K562 (cell line): ENCODE measurements around the gene AASDH. TPM values are rescaled to one million over a fixed set of nuclear protein-coding genes. Genes with fewer than 3 reads are reported as not detected.

Experiments
- CBX3 ChIP-seq, 2 experiments: IDR thresholded peaks; 1 replicate in 1 of 2; 2 replicates in 1 of 2; pipeline ENCODE4 v1.6.1; 2012; ENCODE audit warnings: inconsistent platforms in 2 of 2, low read length in 2 of 2, borderline replicate concordance in 1 of 2, control low read depth in 1 of 2
- POLR2AphosphoS5 ChIP-seq: IDR thresholded peaks from 2 replicates; pipeline ENCODE4 v1.6.1; 2011; ENCODE audit warnings: mild to moderate bottlenecking, low read depth, low read length, moderate library complexity; ENCODE audit not compliant: control insufficient read depth, insufficient read depth
- SNRNP70 ChIP-seq: fragments of 200-400 bp; formaldehyde crosslinking; optimal IDR thresholded peaks from 2 replicates; pipeline ENCODE3; 2017; ENCODE audit warnings: low read depth, low read length
- TBL1XR1 ChIP-seq, 2 experiments: IDR thresholded peaks; 2 replicates each; pipeline ENCODE4 v1.6.1; 2012; ENCODE audit warnings: improper control_type of control experiment in 2 of 2, low read length in 2 of 2, mild to moderate bottlenecking in 1 of 2
- polyA plus RNA-seq, 8 experiments: library from polyadenylated mRNA; depleted of rRNA in 4 of 8; stranded (reverse) in 5 of 8; unstranded in 3 of 8; fragments of >200 nt; fragmentation: Nextera tagmentation in 2 of 8; fragmentation: Illumina TruSeq in 1 of 8; extraction: Ambion mirVana in 2 of 8; extraction: Trizol in 1 of 8; gene quantifications; 2 replicates each; pipeline versions ENCODE4 v1.2.1 to v1.2.3, GENCODE V29; 2011 to 2014; ENCODE audit warnings: inconsistent platforms in 1 of 8, missing spikeins in 1 of 8
- total RNA-seq, 7 experiments: library from RNA; depleted of rRNA in 6 of 7; stranded (reverse); fragments of >200 nt in 6 of 7; fragmentation: Illumina TruSeq in 2 of 7; extraction: Trizol in 2 of 7; gene quantifications; 2 replicates each; pipeline versions ENCODE4 v1.2.1 to v1.2.3, GENCODE V29; 2011 to 2021; ENCODE audit warnings: low replicate concordance in 1 of 7
- TF ChIP-seq, protein P1 (sequence below): fragments of 200-600 bp; sonication (generic); IDR thresholded peaks from one replicate; pipeline ENCODE4 v1.6.1; 2012; ENCODE audit warnings: mild to moderate bottlenecking, low read depth, low read length, inconsistent platforms
- TF ChIP-seq, protein P2 (sequence below), 2 experiments: fragments of 450-650 bp; conservative IDR thresholded peaks; 2 replicates each; pipeline ENCODE4 v1.6.1; 2017; ENCODE audit warnings: mild to moderate bottlenecking in 2 of 2, moderate library complexity in 2 of 2
- TF ChIP-seq, protein P3 (sequence below): sonication (generic); formaldehyde crosslinking; IDR thresholded peaks from 2 replicates; pipeline ENCODE4 v1.8.0; 2023; ENCODE audit warnings: mild to moderate bottlenecking, missing genetic modification reagents
- TF ChIP-seq, protein P4 (sequence below): fragments of 450-650 bp; IDR thresholded peaks from 2 replicates; pipeline ENCODE4 v1.6.1; 2016; ENCODE audit warnings: borderline replicate concordance

AASDH gene
- total and polyA plus RNA-seq, 9 of the 15 experiments (the other 6 are each of a cell fraction or from before 2014, with no cell fraction given): 8.6 to 29.7 (median 13.7) TPM

DNA sequence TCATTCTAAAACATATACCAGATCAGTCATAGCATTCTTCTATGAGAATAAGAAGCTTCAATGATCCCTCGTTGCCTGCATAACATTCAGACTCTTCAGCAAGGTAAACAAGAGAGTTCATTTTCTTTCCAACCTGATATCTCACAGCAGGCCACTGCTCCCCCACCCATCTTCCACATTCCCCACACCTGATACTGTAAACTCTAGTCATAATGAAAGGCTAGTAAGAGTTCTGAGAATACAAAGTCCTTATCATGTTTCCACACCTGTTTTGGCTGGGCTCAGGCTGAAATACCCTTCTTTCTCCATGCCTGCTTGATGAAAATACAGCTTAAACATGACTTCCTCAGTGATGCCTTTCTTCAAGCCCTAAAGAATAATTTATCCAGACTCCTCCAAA is 2.3 kb upstream of the AASDH start (continued):
- TF ChIP-seq, protein P1, sequence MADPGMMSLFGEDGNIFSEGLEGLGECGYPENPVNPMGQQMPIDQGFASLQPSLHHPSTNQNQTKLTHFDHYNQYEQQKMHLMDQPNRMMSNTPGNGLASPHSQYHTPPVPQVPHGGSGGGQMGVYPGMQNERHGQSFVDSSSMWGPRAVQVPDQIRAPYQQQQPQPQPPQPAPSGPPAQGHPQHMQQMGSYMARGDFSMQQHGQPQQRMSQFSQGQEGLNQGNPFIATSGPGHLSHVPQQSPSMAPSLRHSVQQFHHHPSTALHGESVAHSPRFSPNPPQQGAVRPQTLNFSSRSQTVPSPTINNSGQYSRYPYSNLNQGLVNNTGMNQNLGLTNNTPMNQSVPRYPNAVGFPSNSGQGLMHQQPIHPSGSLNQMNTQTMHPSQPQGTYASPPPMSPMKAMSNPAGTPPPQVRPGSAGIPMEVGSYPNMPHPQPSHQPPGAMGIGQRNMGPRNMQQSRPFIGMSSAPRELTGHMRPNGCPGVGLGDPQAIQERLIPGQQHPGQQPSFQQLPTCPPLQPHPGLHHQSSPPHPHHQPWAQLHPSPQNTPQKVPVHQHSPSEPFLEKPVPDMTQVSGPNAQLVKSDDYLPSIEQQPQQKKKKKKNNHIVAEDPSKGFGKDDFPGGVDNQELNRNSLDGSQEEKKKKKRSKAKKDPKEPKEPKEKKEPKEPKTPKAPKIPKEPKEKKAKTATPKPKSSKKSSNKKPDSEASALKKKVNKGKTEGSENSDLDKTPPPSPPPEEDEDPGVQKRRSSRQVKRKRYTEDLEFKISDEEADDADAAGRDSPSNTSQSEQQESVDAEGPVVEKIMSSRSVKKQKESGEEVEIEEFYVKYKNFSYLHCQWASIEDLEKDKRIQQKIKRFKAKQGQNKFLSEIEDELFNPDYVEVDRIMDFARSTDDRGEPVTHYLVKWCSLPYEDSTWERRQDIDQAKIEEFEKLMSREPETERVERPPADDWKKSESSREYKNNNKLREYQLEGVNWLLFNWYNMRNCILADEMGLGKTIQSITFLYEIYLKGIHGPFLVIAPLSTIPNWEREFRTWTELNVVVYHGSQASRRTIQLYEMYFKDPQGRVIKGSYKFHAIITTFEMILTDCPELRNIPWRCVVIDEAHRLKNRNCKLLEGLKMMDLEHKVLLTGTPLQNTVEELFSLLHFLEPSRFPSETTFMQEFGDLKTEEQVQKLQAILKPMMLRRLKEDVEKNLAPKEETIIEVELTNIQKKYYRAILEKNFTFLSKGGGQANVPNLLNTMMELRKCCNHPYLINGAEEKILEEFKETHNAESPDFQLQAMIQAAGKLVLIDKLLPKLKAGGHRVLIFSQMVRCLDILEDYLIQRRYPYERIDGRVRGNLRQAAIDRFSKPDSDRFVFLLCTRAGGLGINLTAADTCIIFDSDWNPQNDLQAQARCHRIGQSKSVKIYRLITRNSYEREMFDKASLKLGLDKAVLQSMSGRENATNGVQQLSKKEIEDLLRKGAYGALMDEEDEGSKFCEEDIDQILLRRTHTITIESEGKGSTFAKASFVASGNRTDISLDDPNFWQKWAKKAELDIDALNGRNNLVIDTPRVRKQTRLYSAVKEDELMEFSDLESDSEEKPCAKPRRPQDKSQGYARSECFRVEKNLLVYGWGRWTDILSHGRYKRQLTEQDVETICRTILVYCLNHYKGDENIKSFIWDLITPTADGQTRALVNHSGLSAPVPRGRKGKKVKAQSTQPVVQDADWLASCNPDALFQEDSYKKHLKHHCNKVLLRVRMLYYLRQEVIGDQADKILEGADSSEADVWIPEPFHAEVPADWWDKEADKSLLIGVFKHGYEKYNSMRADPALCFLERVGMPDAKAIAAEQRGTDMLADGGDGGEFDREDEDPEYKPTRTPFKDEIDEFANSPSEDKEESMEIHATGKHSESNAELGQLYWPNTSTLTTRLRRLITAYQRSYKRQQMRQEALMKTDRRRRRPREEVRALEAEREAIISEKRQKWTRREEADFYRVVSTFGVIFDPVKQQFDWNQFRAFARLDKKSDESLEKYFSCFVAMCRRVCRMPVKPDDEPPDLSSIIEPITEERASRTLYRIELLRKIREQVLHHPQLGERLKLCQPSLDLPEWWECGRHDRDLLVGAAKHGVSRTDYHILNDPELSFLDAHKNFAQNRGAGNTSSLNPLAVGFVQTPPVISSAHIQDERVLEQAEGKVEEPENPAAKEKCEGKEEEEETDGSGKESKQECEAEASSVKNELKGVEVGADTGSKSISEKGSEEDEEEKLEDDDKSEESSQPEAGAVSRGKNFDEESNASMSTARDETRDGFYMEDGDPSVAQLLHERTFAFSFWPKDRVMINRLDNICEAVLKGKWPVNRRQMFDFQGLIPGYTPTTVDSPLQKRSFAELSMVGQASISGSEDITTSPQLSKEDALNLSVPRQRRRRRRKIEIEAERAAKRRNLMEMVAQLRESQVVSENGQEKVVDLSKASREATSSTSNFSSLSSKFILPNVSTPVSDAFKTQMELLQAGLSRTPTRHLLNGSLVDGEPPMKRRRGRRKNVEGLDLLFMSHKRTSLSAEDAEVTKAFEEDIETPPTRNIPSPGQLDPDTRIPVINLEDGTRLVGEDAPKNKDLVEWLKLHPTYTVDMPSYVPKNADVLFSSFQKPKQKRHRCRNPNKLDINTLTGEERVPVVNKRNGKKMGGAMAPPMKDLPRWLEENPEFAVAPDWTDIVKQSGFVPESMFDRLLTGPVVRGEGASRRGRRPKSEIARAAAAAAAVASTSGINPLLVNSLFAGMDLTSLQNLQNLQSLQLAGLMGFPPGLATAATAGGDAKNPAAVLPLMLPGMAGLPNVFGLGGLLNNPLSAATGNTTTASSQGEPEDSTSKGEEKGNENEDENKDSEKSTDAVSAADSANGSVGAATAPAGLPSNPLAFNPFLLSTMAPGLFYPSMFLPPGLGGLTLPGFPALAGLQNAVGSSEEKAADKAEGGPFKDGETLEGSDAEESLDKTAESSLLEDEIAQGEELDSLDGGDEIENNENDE: no peak
- TF ChIP-seq, protein P2, sequence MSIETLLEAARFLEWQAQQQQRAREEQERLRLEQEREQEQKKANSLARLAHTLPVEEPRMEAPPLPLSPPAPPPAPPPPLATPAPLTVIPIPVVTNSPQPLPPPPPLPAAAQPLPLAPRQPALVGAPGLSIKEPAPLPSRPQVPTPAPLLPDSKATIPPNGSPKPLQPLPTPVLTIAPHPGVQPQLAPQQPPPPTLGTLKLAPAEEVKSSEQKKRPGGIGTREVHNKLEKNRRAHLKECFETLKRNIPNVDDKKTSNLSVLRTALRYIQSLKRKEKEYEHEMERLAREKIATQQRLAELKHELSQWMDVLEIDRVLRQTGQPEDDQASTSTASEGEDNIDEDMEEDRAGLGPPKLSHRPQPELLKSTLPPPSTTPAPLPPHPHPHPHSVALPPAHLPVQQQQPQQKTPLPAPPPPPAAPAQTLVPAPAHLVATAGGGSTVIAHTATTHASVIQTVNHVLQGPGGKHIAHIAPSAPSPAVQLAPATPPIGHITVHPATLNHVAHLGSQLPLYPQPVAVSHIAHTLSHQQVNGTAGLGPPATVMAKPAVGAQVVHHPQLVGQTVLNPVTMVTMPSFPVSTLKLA (conservative IDR thresholded peaks at IDR 0.05): peak in 1 of 2 experiments; percentile 54; a peak in 1 of 4 replicates
- TF ChIP-seq POLR2AphosphoS5 (peak; percentile 76), TBL1XR1 (IDR thresholded peaks at IDR 0.05; ENCODE audit: low read length in 2 of 2) (peak in 1 of 2 experiments; percentile 49; a peak in 2 of 4 replicates), CBX3 (IDR thresholded peaks at IDR 0.05; ENCODE audit: borderline replicate concordance in 1 of 2, low read length in 2 of 2) (no peak), SNRNP70 (no peak)
- TF ChIP-seq, protein P3, sequence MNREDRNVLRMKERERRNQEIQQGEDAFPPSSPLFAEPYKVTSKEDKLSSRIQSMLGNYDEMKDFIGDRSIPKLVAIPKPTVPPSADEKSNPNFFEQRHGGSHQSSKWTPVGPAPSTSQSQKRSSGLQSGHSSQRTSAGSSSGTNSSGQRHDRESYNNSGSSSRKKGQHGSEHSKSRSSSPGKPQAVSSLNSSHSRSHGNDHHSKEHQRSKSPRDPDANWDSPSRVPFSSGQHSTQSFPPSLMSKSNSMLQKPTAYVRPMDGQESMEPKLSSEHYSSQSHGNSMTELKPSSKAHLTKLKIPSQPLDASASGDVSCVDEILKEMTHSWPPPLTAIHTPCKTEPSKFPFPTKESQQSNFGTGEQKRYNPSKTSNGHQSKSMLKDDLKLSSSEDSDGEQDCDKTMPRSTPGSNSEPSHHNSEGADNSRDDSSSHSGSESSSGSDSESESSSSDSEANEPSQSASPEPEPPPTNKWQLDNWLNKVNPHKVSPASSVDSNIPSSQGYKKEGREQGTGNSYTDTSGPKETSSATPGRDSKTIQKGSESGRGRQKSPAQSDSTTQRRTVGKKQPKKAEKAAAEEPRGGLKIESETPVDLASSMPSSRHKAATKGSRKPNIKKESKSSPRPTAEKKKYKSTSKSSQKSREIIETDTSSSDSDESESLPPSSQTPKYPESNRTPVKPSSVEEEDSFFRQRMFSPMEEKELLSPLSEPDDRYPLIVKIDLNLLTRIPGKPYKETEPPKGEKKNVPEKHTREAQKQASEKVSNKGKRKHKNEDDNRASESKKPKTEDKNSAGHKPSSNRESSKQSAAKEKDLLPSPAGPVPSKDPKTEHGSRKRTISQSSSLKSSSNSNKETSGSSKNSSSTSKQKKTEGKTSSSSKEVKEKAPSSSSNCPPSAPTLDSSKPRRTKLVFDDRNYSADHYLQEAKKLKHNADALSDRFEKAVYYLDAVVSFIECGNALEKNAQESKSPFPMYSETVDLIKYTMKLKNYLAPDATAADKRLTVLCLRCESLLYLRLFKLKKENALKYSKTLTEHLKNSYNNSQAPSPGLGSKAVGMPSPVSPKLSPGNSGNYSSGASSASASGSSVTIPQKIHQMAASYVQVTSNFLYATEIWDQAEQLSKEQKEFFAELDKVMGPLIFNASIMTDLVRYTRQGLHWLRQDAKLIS: peak; percentile 28; the same call in 1 of the 2 replicates
- TF ChIP-seq, protein P4, sequence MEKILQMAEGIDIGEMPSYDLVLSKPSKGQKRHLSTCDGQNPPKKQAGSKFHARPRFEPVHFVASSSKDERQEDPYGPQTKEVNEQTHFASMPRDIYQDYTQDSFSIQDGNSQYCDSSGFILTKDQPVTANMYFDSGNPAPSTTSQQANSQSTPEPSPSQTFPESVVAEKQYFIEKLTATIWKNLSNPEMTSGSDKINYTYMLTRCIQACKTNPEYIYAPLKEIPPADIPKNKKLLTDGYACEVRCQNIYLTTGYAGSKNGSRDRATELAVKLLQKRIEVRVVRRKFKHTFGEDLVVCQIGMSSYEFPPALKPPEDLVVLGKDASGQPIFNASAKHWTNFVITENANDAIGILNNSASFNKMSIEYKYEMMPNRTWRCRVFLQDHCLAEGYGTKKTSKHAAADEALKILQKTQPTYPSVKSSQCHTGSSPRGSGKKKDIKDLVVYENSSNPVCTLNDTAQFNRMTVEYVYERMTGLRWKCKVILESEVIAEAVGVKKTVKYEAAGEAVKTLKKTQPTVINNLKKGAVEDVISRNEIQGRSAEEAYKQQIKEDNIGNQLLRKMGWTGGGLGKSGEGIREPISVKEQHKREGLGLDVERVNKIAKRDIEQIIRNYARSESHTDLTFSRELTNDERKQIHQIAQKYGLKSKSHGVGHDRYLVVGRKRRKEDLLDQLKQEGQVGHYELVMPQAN: no peak
